HepG2 (cell line): Measurements from ENCODE around the gene PEBP1. TPM values are rescaled to one million over a fixed set of nuclear protein-coding genes. Genes with fewer than 3 reads are reported as not detected.

ENCODE experiments used
- ATAC-seq: fragments of 200-7000 bp; cut with Tn5 transposase; 3 replicates; pipeline ENCODE4 v1.9.1; 2020; ENCODE audit warnings: mild to moderate bottlenecking, moderate library complexity
- BruUV-seq: library from RNA; stranded (reverse); fragments of 400-500 nt; replicated peaks from 2 replicates; lab custom pipeline; 2021; lab: Mats Ljungman, UMichigan
- CTCF ChIA-PET: fragments of 300-600 bp; formaldehyde crosslinking; extraction: SDS; loops from one replicate; lab custom pipeline; 2021; ENCODE audit warnings: low total read pairs, inconsistent platforms, low intra/inter-chr PET ratio; lab: Yijun Ruan, JAX
- POLR2A ChIA-PET: fragments of 350-600 bp; sonication (Branson Sonifier 250); formaldehyde crosslinking; loops from one replicate; lab custom pipeline; 2020; ENCODE audit warnings: antibody characterized with exemption, inconsistent platforms; lab: Yijun Ruan, JAX
- DNase-seq: peaks from one replicate; pipeline ENCODE4 v3.0.0-alpha.2; 2015; ENCODE audit warnings: low spot score
- FAIRE-seq: peaks from 3 replicates; lab custom pipeline; 2011; peaks lifted over from hg19 to GRCh38; lab: Jason Lieb, UNC
- H2AFZ ChIP-seq: one replicate; pipeline ENCODE4 v1.6.1; 2011; ENCODE audit warnings: low read length, inconsistent platforms
- H3K27ac ChIP-seq: fragments of 300-600 bp; 3 replicates; pipeline ENCODE4 v1.8.0; 2011; ENCODE audit warnings: mixed run types, mild to moderate bottlenecking, mixed read lengths, low read length, inconsistent platforms; ENCODE audit not compliant: insufficient read depth; ENCODE audit errors: extremely low read length
- H3K27me3 ChIP-seq, 2 experiments: fragments of 200-600 bp in 1 of 2; 2 replicates in 1 of 2; 3 replicates in 1 of 2; pipeline versions ENCODE4 v1.6.0 to v1.8.0; 2011; ENCODE audit warnings: low read length in 2 of 2, mild to moderate bottlenecking in 2 of 2, moderate library complexity in 2 of 2, inconsistent platforms in 1 of 2; ENCODE audit not compliant: insufficient read depth in 2 of 2, control insufficient read depth in 1 of 2
- H3K36me3 ChIP-seq, 2 experiments: fragments of 200-600 bp in 1 of 2; replicated peaks in 1 of 2; 2 replicates in 1 of 2; 3 replicates in 1 of 2; pipeline versions ENCODE4 v1.5.1 to v1.8.0; 2011; ENCODE audit warnings: low read length in 2 of 2, inconsistent platforms in 1 of 2; ENCODE audit not compliant: insufficient read depth in 2 of 2, control insufficient read depth in 1 of 2
- H3K4me1 ChIP-seq: 2 replicates; pipeline ENCODE4 v1.5.1; 2012; ENCODE audit warnings: low read length, inconsistent platforms; ENCODE audit not compliant: insufficient read depth
- H3K4me2 ChIP-seq: 2 replicates; pipeline ENCODE4 v1.6.0; 2011; ENCODE audit warnings: low read depth, low read length, inconsistent platforms
- H3K4me3 ChIP-seq, 3 experiments: fragments of 200-600 bp in 1 of 3; sonication (generic), shearing (Covaris generic) in 1 of 3; replicated peaks in 1 of 3; 2 replicates each; pipeline ENCODE4 v1.5.1; 2011 to 2016; ENCODE audit warnings: low read length in 3 of 3, inconsistent platforms in 2 of 3, low read depth in 2 of 3, mild to moderate bottlenecking in 2 of 3, control low read depth in 1 of 3, mixed read lengths in 1 of 3; ENCODE audit not compliant: insufficient read depth in 1 of 3
- H3K79me2 ChIP-seq: one replicate; pipeline ENCODE4 v1.6.1; 2011; ENCODE audit warnings: low read length, inconsistent platforms; ENCODE audit not compliant: insufficient read depth
- H3K9ac ChIP-seq: 2 replicates; pipeline ENCODE4 v1.6.0; 2011; ENCODE audit warnings: mild to moderate bottlenecking, low read depth, low read length, inconsistent platforms; ENCODE audit not compliant: insufficient read depth
- H3K9me3 ChIP-seq: 2 replicates; pipeline ENCODE4 v1.5.1; 2012; ENCODE audit warnings: mild to moderate bottlenecking, low read length
- H4K20me1 ChIP-seq: 2 replicates; pipeline ENCODE4 v1.6.0; 2011; ENCODE audit warnings: inconsistent platforms, mild to moderate bottlenecking, low read length, moderate library complexity; ENCODE audit not compliant: insufficient read depth
- ISL2 ChIP-seq: sonication (generic); formaldehyde crosslinking; IDR thresholded peaks from 2 replicates; pipeline ENCODE4 v1.5.0; 2020; ENCODE audit warnings: missing genetic modification reagents
- MAFG ChIP-seq: sonication (generic); formaldehyde crosslinking; IDR thresholded peaks from 2 replicates; pipeline ENCODE4 v1.5.1; 2020; ENCODE audit warnings: mild to moderate bottlenecking, missing genetic modification reagents
- THAP7 ChIP-seq: sonication (generic); formaldehyde crosslinking; IDR thresholded peaks from 2 replicates; pipeline ENCODE4 v1.8.1; 2023; ENCODE audit warnings: mild to moderate bottlenecking, missing genetic modification reagents
- ZNF225 ChIP-seq: sonication (generic); formaldehyde crosslinking; IDR thresholded peaks from 2 replicates; pipeline ENCODE4 v1.4.0; 2020; ENCODE audit warnings: mild to moderate bottlenecking, missing genetic modification reagents
- ZNF274 ChIP-seq: sonication (generic); formaldehyde crosslinking; IDR thresholded peaks from 2 replicates; pipeline ENCODE4 v1.5.1; 2020; ENCODE audit warnings: mild to moderate bottlenecking, missing genetic modification reagents
- ZNF34 ChIP-seq: sonication (generic); formaldehyde crosslinking; IDR thresholded peaks from 2 replicates; pipeline ENCODE4 v1.4.0; 2020; ENCODE audit warnings: mild to moderate bottlenecking, missing genetic modification reagents, borderline replicate concordance
- ZNF512 ChIP-seq: sonication (generic); formaldehyde crosslinking; IDR thresholded peaks from 2 replicates; pipeline ENCODE4 v1.4.0; 2020; ENCODE audit warnings: mild to moderate bottlenecking, missing genetic modification reagents
- ZNF768 ChIP-seq: sonication (generic); formaldehyde crosslinking; IDR thresholded peaks from 2 replicates; pipeline ENCODE4 v1.4.0; 2020; ENCODE audit warnings: missing genetic modification reagents
- WGBS: methylation state at CpG from one replicate; pipeline ENCODE4 v1.1.6; 2017; ENCODE audit warnings: low lambda C conversion rate; 5-methylcytosine and 5-hydroxymethylcytosine counted together
- in situ Hi-C: cut with HindIII; loops from 2 replicates; pipeline ENCODE4 v1.10.0; 2017; ENCODE audit warnings: low pct_unique_long_range_greater_than_20kb; ENCODE audit not compliant: extremely low pct_ligation_motif_present
- intact Hi-C: fragments of 100-400 bp; cut with micrococcal nuclease; formaldehyde crosslinking; loops from one replicate; pipeline ENCODE4 v1.10.0; 2022; ENCODE audit not compliant: unreplicated experiment
- polyA plus RNA-seq, 8 experiments: library from polyadenylated mRNA; depleted of rRNA in 3 of 8; stranded (reverse) in 7 of 8; unstranded in 1 of 8; fragments of >200 nt; fragmentation: Illumina TruSeq in 4 of 8; extraction: Trizol in 4 of 8; gene quantifications; 2 replicates each; pipeline versions ENCODE4 v1.2.1 to v1.2.3, GENCODE V29; 2011 to 2016; ENCODE audit warnings: low read depth in 4 of 8, missing spikeins in 1 of 8, mixed read lengths in 1 of 8; ENCODE audit not compliant: insufficient read depth in 1 of 8
- total RNA-seq, 5 experiments: library from RNA; depleted of rRNA; stranded (reverse); fragments of >200 nt; fragmentation: Illumina TruSeq; extraction: Trizol; gene quantifications; 2 replicates each; pipeline ENCODE4 v1.2.3, GENCODE V29; 2016; ENCODE audit warnings: low read depth in 1 of 5

PEBP1 gene
- total and polyA plus RNA-seq, 2 of the 13 experiments (the other 11 are each of a cell fraction or from before 2014, with no cell fraction given) = 538 to 1,505 TPM

DNA sequence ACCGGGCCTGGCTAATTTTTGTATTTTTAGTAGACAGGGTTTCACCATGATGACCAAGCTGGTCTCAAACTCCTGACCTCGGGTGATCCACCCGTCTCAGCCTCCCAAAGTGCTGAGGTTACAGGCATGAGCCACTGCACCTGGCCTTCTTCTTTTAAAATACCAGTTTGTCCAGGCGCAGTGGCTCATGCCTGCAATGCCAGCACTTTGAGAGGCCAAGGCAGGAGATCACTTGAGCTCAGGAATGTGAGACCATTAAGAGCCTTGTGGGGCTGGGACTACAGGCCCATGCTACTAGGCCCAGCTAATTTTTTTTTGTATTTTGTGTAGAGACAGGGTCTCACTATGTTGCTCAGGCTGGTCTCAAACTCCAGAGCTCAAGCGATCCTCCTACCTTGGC is 8.1 kb upstream of the PEBP1 start:
- DNase-seq (no peak), FAIRE-seq (no peak), ATAC-seq (no peak)
- intact Hi-C loops (no loop called here), in situ Hi-C loops (no loop called here)
- Histone ChIP-seq H3K27ac (no peak overlapping the region), H3K27me3 (no peaks in the 10 kb centered on the region), H3K4me1 (peaks cover 83% of the 10 kb centered on the region), H3K4me2 (no peak overlapping the region), H3K79me2 (peaks cover 2% of the 10 kb centered on the region), H3K4me3 (no peak overlapping the region), H3K9me3 (no peaks in the 10 kb centered on the region), H3K36me3 (no peaks in the 10 kb centered on the region; a peak in 1 of 5 replicates), H2AFZ (no peak overlapping the region), H4K20me1 (no peaks in the 10 kb centered on the region), H3K9ac (no peak overlapping the region)
- WGBS = 89% methylated on average over 5 of the region's 5 CpGs
- CTCF ChIA-PET = no interaction called here
- BruUV-seq = no TSS peak
- TF ChIP-seq ZNF768 (CRISPR knock-in tag) (no peak), ZNF225 (no peak), MAFG (no peak), ISL2 (CRISPR knock-in tag) (no peak), THAP7 (CRISPR knock-in tag) (no peak), ZNF274 (no peak), ZNF512 (CRISPR knock-in tag) (no peak), ZNF34 (CRISPR knock-in tag) (no peak)
- POLR2A ChIA-PET = interaction anchor here (5.3 kb wide), 1 partner anchor 10 kb away, joined by 103 read pairs; the partner anchor contains the start of gene PEBP1
